GM12872 (cell line): ENCODE data around the gene MYT1.

Source experiments
- CTCF ChIP-seq: IDR thresholded peaks from 3 replicates; pipeline ENCODE4 v1.5.1; 2011; ENCODE audit warnings: low read depth, mild to moderate bottlenecking, low read length, moderate library complexity; ENCODE audit not compliant: insufficient read depth

The MYT1 gene

GRCh38 chr20:64232794-64233193 is 68.5 kb downstream of the MYT1 start:
- no peak for TF ChIP-seq CTCF

DNA sequence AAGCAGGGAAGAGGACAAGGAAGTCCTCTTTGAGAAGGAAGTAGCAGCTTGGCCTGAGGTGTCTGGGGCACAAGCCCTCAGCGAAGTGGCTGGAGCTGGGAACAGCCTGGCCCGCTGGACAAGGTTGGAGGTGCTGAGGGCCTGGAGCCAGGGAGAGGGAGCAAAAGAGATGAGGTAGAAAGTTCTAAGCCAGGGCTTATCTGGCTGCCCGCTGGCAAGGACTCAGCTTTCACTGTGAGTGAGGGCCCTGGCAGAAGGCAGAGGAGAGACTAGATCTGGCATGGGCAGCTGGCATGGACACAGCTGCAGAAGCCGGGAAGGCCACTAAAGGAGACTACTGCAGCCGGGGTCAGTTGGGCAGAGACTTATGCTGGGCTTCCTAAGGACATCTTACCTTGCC is 69.5 kb downstream of the MYT1 start:
- no peak for TF ChIP-seq CTCF

DNA sequence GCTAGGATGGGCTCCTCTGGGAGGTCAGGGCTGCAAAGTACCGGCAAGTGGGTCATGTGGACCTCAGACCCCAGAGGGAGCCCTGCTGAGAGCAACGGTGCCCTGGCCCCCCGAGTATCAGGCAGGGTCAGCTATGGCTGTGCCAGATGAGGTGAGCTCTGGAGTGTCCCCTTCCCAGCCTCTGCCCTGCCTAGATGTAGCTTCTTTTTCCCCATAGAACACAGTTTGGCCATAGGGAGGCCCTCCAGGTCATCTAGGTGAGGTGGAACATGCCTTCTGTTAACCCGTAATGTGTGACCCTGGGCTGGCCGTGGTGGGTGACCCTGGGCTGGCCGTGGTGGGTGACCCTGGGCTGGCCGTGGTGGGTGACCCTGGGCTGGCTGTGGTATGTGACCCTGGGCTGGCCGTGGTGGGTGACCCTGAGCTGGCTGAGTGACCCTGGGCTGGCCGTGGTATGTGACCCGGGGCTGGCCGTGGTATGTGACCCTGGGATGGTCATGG is 70.1 kb downstream of the MYT1 start:
- no peak for TF ChIP-seq CTCF

- TF ChIP-seq CTCF: no peak
These were observed 72.2 kb downstream of the MYT1 start for GRCh38 chr20:64236137-64237088.

DNA sequence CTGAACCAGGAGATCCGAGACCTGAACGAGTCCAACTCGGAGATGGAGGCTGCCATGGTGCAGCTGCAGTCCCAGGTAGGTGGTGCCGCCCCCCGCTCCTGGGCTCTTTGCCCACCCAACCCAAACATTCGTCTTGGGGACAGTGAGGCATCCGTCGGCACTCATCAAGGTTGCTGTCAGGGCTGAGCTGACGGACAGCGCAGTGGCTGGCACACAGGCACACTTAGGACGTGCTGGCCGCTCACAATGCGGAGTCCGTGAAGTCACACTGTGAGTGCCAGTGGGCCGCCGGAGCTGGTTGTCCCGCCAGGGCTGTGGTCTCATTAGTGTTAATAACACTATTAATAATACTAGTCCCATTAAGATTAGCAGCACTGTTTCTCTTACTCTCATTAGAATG is 73.1 kb downstream of the MYT1 start:
- TF ChIP-seq CTCF: no peak

GRCh38 chr20:64238115-64238825 is 74.0 kb downstream of the MYT1 start:
- no peak for TF ChIP-seq CTCF

DNA sequence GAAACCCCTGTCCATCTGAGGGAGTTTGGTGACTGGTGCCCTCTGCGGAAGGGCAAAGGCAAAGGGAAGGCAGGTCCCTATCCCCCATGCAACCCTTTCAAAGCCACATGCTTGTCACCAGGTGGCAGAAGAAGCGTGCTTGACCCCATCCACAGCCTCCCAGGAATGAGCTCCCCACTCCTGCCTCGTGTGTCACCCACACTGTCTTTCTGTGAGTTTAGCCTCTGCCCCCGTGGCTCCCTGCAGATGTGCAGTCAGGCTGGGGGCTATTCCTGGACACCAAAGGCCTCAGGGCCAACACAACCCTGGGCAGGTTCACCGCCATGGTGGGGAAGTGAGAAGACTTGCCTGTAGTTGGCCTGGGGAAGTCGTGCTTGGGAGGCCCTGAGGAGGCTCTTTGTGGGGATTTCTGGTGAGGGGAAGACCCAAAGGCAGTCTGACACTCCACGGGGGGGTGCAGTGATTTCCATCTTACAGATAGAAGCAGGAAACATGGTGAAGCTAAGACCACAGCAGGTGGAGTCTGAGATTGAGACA is 74.7 kb downstream of the MYT1 start:
- no peak for TF ChIP-seq CTCF
